B cell (primary cell): ENCODE measurements around the gene TENM4.

ENCODE experiments used
- EZH2 ChIP-seq: IDR thresholded peaks from 2 replicates; pipeline ENCODE4 v1.6.1; 2012; ENCODE audit warnings: borderline replicate concordance, low read depth, mild to moderate bottlenecking, moderate library complexity, low read length; ENCODE audit not compliant: insufficient read depth, poor library complexity, severe bottlenecking
- TF ChIP-seq, protein P1 (sequence below): fragments of 200-600 bp; IDR thresholded peaks from one replicate; pipeline ENCODE4 v1.8.0; 2022; ENCODE audit warnings: antibody characterized with exemption, mild to moderate bottlenecking

DNA sequence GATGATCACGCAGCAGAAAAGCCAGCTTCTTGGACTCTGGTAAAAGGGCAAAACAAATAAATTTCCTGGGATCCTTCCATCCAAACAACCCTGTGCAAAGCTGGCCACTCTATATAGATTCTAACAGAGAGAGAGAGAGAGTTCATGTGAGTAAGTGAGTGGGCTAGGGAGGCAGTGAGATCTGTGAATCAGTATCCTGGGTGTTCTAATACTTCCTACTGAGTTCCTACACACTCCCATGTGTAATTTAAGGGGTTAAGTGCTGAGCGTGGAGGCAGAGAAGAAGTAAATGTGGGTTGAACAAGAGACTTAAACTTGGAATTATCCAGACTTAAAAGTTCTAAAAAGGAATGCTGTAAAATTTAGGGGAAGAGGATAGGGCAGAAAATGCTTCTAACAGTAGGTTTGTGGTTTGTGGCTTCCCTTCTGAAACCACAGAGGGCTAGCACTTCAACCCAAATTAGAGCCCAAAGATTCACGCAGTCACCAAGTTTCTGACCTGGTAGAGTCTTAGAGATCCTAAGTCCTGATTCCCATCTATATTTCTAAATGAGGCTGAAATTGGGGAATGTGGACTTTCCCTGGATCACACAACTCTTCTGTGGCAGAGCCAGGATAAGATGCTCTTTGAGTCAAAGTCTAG, 413.9 kb downstream of the TENM4 start:
- TF ChIP-seq, protein P1, sequence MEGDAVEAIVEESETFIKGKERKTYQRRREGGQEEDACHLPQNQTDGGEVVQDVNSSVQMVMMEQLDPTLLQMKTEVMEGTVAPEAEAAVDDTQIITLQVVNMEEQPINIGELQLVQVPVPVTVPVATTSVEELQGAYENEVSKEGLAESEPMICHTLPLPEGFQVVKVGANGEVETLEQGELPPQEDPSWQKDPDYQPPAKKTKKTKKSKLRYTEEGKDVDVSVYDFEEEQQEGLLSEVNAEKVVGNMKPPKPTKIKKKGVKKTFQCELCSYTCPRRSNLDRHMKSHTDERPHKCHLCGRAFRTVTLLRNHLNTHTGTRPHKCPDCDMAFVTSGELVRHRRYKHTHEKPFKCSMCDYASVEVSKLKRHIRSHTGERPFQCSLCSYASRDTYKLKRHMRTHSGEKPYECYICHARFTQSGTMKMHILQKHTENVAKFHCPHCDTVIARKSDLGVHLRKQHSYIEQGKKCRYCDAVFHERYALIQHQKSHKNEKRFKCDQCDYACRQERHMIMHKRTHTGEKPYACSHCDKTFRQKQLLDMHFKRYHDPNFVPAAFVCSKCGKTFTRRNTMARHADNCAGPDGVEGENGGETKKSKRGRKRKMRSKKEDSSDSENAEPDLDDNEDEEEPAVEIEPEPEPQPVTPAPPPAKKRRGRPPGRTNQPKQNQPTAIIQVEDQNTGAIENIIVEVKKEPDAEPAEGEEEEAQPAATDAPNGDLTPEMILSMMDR = no peak
- TF ChIP-seq EZH2 = no peak
